ENCODE data around the gene CXCL1. TPM values are rescaled to one million over a fixed set of nuclear protein-coding genes. Genes with fewer than 3 reads are reported as not detected.
"Not testable (repeated sequence)": the region's sequence is repeated elsewhere in the genome, so short reads cannot be mapped to it uniquely, and the experiment has no call there.

CXCL1 gene
- total and polyA plus RNA-seq, 12 donors, result 0.84 to 6.1 (median 1.6) TPM; not detected in 3

DNA sequence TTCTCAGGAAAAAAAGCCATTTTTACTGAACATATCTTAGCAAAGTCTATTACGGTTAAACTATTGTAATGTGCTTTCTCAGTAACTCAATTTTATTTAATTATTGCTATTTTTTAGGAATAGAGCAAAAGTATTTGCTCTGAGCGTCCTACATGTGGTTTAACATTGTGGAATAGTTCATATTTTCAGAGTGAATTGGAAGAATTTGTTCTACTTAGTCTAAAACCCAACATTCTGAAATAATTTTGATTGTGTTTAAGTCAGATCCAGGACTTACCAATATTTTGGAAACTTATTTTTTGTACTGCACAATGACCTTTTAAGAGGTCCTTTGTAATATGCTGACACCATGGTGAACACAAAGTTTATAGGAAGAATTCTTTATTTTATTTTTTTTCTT lies 27.2 kb downstream of the CXCL1 start:
- H3K27ac ChIP-seq, result no peak overlapping the region
- H3K27me3 ChIP-seq, result no peaks in the 10 kb centered on the region
- H3K4me3 ChIP-seq, result no peak overlapping the region
- no peaks in the 10 kb centered on the region for H3K36me3 ChIP-seq (replicated peaks in 1 of 2)
- 60 to 93% (median 84%) methylated on average over 2 of the region's 2 CpGs for WGBS, 4 donors
- intact Hi-C loops (cut with DNase I), result no loop called here
- H3K9me3 ChIP-seq (replicated peaks in 1 of 3), result no peaks in the 10 kb centered on the region
- no peak for TF ChIP-seq POLR2A (IDR thresholded peaks at IDR 0.05)
- TF ChIP-seq, protein P1, sequence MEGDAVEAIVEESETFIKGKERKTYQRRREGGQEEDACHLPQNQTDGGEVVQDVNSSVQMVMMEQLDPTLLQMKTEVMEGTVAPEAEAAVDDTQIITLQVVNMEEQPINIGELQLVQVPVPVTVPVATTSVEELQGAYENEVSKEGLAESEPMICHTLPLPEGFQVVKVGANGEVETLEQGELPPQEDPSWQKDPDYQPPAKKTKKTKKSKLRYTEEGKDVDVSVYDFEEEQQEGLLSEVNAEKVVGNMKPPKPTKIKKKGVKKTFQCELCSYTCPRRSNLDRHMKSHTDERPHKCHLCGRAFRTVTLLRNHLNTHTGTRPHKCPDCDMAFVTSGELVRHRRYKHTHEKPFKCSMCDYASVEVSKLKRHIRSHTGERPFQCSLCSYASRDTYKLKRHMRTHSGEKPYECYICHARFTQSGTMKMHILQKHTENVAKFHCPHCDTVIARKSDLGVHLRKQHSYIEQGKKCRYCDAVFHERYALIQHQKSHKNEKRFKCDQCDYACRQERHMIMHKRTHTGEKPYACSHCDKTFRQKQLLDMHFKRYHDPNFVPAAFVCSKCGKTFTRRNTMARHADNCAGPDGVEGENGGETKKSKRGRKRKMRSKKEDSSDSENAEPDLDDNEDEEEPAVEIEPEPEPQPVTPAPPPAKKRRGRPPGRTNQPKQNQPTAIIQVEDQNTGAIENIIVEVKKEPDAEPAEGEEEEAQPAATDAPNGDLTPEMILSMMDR (IDR thresholded peaks at IDR 0.05), result no peak
- H3K4me1 ChIP-seq (replicated peaks in 1 of 2), result peaks cover 0 to 6% of the 10 kb centered on the region in 2 donors
- DNase-seq, result no peak

DNA sequence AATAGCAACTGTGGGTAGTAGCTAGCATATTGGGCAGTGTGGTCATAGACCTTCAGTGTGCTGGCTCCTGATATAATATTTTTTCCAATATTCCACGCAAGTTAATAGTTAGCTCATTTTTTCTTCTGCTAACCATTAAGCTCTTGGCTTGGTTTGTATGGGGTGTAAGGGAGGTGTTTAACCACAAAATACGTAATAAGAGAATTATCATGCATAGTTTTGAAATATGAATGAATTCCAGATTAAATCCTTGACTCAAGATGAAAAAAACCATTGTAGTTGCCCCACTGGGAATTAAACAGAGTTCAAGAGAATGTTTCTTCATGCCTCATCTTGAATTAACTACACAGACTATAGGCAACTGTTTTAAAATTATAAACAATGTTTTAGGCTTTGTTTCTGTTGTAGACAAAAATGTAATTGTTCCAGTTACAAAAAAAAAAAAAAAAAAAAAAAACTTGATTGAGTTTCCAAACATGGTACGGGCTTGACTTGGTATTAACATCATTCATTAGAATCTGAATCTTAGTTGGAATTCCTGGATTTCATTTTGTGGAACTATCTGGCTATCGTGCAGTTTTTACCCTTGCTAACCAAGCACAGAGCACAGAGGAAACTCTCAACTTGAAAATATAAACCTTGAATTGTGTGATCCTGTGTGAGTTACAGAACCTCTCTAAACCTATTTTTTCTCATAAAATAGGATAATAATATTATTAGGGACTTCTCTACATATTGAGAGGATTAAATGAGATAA lies 28.4 kb downstream of the CXCL1 start:
- TF ChIP-seq, protein P1 (IDR thresholded peaks at IDR 0.05), result no peak
- no peak for TF ChIP-seq POLR2A (IDR thresholded peaks at IDR 0.05)
- 60 to 73% (median 68%) methylated on average over 4 of the region's 4 CpGs for WGBS, 4 donors

DNA sequence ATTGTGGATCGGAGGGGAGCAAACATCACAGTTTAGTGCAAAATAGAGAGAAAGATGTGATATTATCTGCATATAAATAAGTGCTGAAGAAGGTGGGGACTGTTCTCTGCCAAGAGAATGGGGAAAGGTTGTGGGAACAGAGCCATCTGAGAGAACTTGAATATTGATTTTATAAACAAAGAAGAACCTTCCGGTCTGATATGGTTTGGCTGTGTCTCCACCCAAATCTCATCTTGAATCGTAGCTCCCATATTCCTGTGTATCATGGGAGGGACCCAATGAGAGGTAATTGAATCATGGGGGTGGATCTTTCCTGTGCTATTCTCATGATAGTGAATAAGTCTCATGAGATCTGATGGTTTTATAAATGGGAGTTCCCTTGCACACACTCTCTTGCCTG lies 30.1 kb downstream of the CXCL1 start:
- 70 to 77% (median 74%) methylated on average over 3 of the region's 3 CpGs for WGBS, 4 donors
- not testable (repeated sequence) for H3K27me3 ChIP-seq; H3K36me3 ChIP-seq (replicated peaks in 1 of 2)

More for the DNA sequence above, 28.4 kb downstream of the CXCL1 start:
- intact Hi-C loops (cut with DNase I), result no loop called here
- H3K4me1 ChIP-seq (replicated peaks in 1 of 2), result peaks cover 0 to 6% of the 10 kb centered on the region in 2 donors
- H3K4me3 ChIP-seq, result no peak overlapping the region
- H3K27ac ChIP-seq, result no peak overlapping the region
- no peaks in the 10 kb centered on the region for H3K36me3 ChIP-seq (replicated peaks in 1 of 2)
- H3K9me3 ChIP-seq (replicated peaks in 1 of 3), result no peaks in the 10 kb centered on the region
- DNase-seq, result no peak
- H3K27me3 ChIP-seq, result no peaks in the 10 kb centered on the region

DNA sequence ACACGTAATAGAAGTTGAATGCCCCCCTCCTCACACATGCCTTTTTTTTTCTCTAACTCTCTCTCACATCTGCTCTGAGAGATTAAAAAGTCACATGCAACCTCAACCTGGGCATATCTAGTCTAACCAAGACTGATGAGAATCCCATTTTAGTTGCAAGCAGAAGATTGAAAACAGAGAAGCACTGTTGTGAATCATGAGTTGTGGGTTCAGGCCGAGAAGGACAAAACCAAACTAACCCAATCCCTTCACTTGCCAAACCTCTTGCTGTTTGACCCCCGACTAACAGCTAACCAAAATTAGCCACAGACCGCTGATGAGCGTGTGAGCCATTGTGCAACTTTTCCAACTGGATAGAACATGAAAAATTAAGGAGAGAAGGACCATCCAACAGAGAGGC lies 31.8 kb downstream of the CXCL1 start:
- DNase-seq, result no peak
- Histone ChIP-seq H3K27ac (no peak overlapping the region), H3K36me3 (replicated peaks in 1 of 2) (no peaks in the 10 kb centered on the region), H3K4me1 (replicated peaks in 1 of 2) (no peaks in the 10 kb centered on the region), H3K27me3 (no peaks in the 10 kb centered on the region), H3K9me3 (replicated peaks in 1 of 3) (no peaks in the 10 kb centered on the region), H3K4me3 (no peak overlapping the region)
- intact Hi-C loops (cut with DNase I), result no loop called here
- TF ChIP-seq, protein P1 (IDR thresholded peaks at IDR 0.05), result no peak
- no peak for TF ChIP-seq POLR2A (IDR thresholded peaks at IDR 0.05)
- 70 to 82% (median 77%) methylated on average over 5 of the region's 5 CpGs for WGBS, 4 donors

More for the DNA sequence above, 30.1 kb downstream of the CXCL1 start:
- DNase-seq; H3K27ac ChIP-seq; H3K9me3 ChIP-seq (replicated peaks in 1 of 3); intact Hi-C loops (cut with DNase I); H3K4me1 ChIP-seq (replicated peaks in 1 of 2); H3K4me3 ChIP-seq: not testable (repeated sequence)

Data from adrenal gland (tissue), 12 donors.